Measurements from ENCODE around the gene TXLNG. TPM values are rescaled to one million over a fixed set of nuclear protein-coding genes. Genes with fewer than 3 reads are reported as not detected.

The TXLNG gene
- total RNA-seq, 1 donor from 2014 or later: 11.2 TPM

GRCh38 chrX:16874458-16875095 is 88.3 kb downstream of the TXLNG start:
- Histone ChIP-seq H3K4me3 (no peak overlapping the region), H3K4me1 (peaks cover 7% of the 10 kb centered on the region), H3K27ac (no peak overlapping the region), H3K27me3 (ENCODE audit: low read depth) (no peaks in the 10 kb centered on the region), H3K36me3 (no peaks in the 10 kb centered on the region), H3K9me3 (no peaks in the 10 kb centered on the region)
- ATAC-seq (no peak), DNase-seq (no peak)
- no peak for TF ChIP-seq CTCF (IDR thresholded peaks at IDR 0.05)
- intact Hi-C loops (cut with DNase I): no loop called here

GRCh38 chrX:16876696-16877095 is 90.4 kb downstream of the TXLNG start:
- no peak for ATAC-seq
- no peaks in the 10 kb centered on the region for H3K36me3 ChIP-seq
- TF ChIP-seq CTCF (IDR thresholded peaks at IDR 0.05): no peak
- intact Hi-C loops (cut with DNase I): no loop called here
- H3K4me3 ChIP-seq: no peak overlapping the region
- H3K9me3 ChIP-seq: no peaks in the 10 kb centered on the region
- H3K27me3 ChIP-seq (ENCODE audit: low read depth): no peaks in the 10 kb centered on the region
- H3K27ac ChIP-seq: no peak overlapping the region
- no peak for DNase-seq
- peaks cover 2% of the 10 kb centered on the region for H3K4me1 ChIP-seq

- Histone ChIP-seq H3K4me1 (no peaks in the 10 kb centered on the region), H3K27me3 (ENCODE audit: low read depth) (no peaks in the 10 kb centered on the region), H3K4me3 (peak overlapping the region; percentile 55), H3K9me3 (no peaks in the 10 kb centered on the region), H3K27ac (no peak overlapping the region), H3K36me3 (no peaks in the 10 kb centered on the region)
- no peak for TF ChIP-seq CTCF (IDR thresholded peaks at IDR 0.05)
- DNase-seq: peak; percentile 52
- ATAC-seq: peak; percentile 69 to 70
- intact Hi-C loops (cut with DNase I): no loop called here
Observed at GRCh38 chrX:16882169-16882568, 95.9 kb downstream of the TXLNG start.

- Histone ChIP-seq H3K27ac (peak overlapping the region; percentile 62), H3K4me1 (no peaks in the 10 kb centered on the region), H3K9me3 (no peaks in the 10 kb centered on the region), H3K36me3 (no peaks in the 10 kb centered on the region), H3K4me3 (peak overlapping the region; percentile 55), H3K27me3 (ENCODE audit: low read depth) (no peaks in the 10 kb centered on the region)
- ATAC-seq (peak; percentile 81 to 86), DNase-seq (peak; percentile 68)
- TF ChIP-seq CTCF (IDR thresholded peaks at IDR 0.05): peak; percentile 58
- intact Hi-C loops (cut with DNase I): no loop called here
Observed at GRCh38 chrX:16882702-16883486, 96.6 kb downstream of the TXLNG start.

GRCh38 chrX:16883487-16883804 is 97.2 kb downstream of the TXLNG start:
- intact Hi-C loops (cut with DNase I): no loop called here
- Histone ChIP-seq H3K27me3 (ENCODE audit: low read depth) (no peaks in the 10 kb centered on the region), H3K4me3 (no peak overlapping the region), H3K9me3 (no peaks in the 10 kb centered on the region), H3K4me1 (no peaks in the 10 kb centered on the region), H3K36me3 (no peaks in the 10 kb centered on the region), H3K27ac (no peak overlapping the region)
- TF ChIP-seq CTCF (IDR thresholded peaks at IDR 0.05): no peak
- no peak for ATAC-seq
- DNase-seq: no peak
